HG02588 (cell line): ENCODE measurements around the gene RBMS1.
"Not testable (repeated sequence)": the region's sequence is repeated elsewhere in the genome, so short reads cannot be mapped to it uniquely, and the experiment has no call there.

Source experiments
- ATAC-seq: cut with Tn5 transposase; IDR thresholded peaks from one replicate; pipeline ENCODE4 v1.9.1; 2021; ENCODE audit warnings: mild to moderate bottlenecking, moderate library complexity; ENCODE audit not compliant: unreplicated experiment

Gene RBMS1

GRCh38 chr2:160505256-160505655, 11.6 kb upstream of the RBMS1 start:
- no peak for ATAC-seq

GRCh38 chr2:160502478-160502877, 8.9 kb upstream of the RBMS1 start:
- ATAC-seq, result no peak

- no peak for ATAC-seq
Measured at GRCh38 chr2:160501370-160501769, 7.8 kb upstream of the RBMS1 start.

- no peak for ATAC-seq
Measured at GRCh38 chr2:160499865-160500264, 6.3 kb upstream of the RBMS1 start.

- no peak for ATAC-seq
Measured at GRCh38 chr2:160498137-160498536, 4.5 kb upstream of the RBMS1 start.

- ATAC-seq, result no peak
Measured at GRCh38 chr2:160494201-160494644, 616 bp upstream of the RBMS1 start.

- ATAC-seq, result peak; percentile 32
Measured at GRCh38 chr2:160492401-160493226, 993 bp downstream of the RBMS1 start.

GRCh38 chr2:160491911-160492371, 1.7 kb downstream of the RBMS1 start:
- ATAC-seq, result no peak

- no peak for ATAC-seq
Measured at GRCh38 chr2:160490733-160491685, 2.6 kb downstream of the RBMS1 start.

- no peak for ATAC-seq
Measured at GRCh38 chr2:160489111-160489510, 4.5 kb downstream of the RBMS1 start.

GRCh38 chr2:160488289-160488688, 5.3 kb downstream of the RBMS1 start:
- ATAC-seq, result not testable (repeated sequence)

- no peak for ATAC-seq
Measured at GRCh38 chr2:160486341-160486740, 7.3 kb downstream of the RBMS1 start.

GRCh38 chr2:160484859-160485520, 8.6 kb downstream of the RBMS1 start:
- no peak for ATAC-seq

GRCh38 chr2:160482673-160483072, 10.9 kb downstream of the RBMS1 start:
- no peak for ATAC-seq

- ATAC-seq, result no peak
Measured at GRCh38 chr2:160479269-160479668, 14.3 kb downstream of the RBMS1 start.

- ATAC-seq, result no peak
Measured at GRCh38 chr2:160478660-160479059, 14.9 kb downstream of the RBMS1 start.

GRCh38 chr2:160477032-160477431, 16.6 kb downstream of the RBMS1 start:
- no peak for ATAC-seq

GRCh38 chr2:160474891-160475787, 18.5 kb downstream of the RBMS1 start:
- no peak for ATAC-seq

- no peak for ATAC-seq
Measured at GRCh38 chr2:160474319-160474645, 19.3 kb downstream of the RBMS1 start.
